Left lung (tissue), 10 donors: ENCODE data around the gene KIAA1755. TPM values are rescaled to one million over a fixed set of nuclear protein-coding genes. Genes with fewer than 3 reads are reported as not detected.

ENCODE experiments used
- ATAC-seq: fragments of 200-7000 bp; cut with Tn5 transposase; one replicate; pipeline ENCODE4 v1.9.1; 2020; ENCODE audit warnings: moderate library complexity
- DNase-seq, 4 donors: peaks; one replicate each; pipeline ENCODE4 v3.0.0-alpha.2; 2013 to 2020
- H3K27ac ChIP-seq, 2 donors: fragments of 200-600 bp; sonication (generic) in 1 of 2; one replicate each; pipeline versions ENCODE4 v1.5.0 to v1.8.0; 2020 to 2021
- H3K27me3 ChIP-seq, 2 donors: fragments of 200-600 bp; sonication (generic) in 1 of 2; one replicate each; pipeline versions ENCODE4 v1.5.0 to v1.8.0; 2020 to 2021
- H3K36me3 ChIP-seq, 2 donors: fragments of 200-600 bp; sonication (generic) in 1 of 2; one replicate each; pipeline versions ENCODE4 v1.5.0 to v1.8.0; 2020 to 2021
- H3K4me1 ChIP-seq, 2 donors: fragments of 200-600 bp; one replicate each; pipeline ENCODE4 v1.8.0; 2021
- H3K4me3 ChIP-seq, 2 donors: fragments of 200-600 bp; sonication (generic) in 1 of 2; one replicate each; pipeline versions ENCODE4 v1.5.0 to v1.8.0; 2020 to 2021; ENCODE audit warnings: mild to moderate bottlenecking in 1 of 2
- H3K9me3 ChIP-seq, 2 donors: fragments of 200-600 bp; sonication (generic) in 1 of 2; one replicate each; pipeline versions ENCODE4 v1.5.0 to v1.8.0; 2020 to 2021
- intact Hi-C, 2 donors: fragments of 100-400 bp; cut with DNase I; formaldehyde crosslinking; loops; one replicate each; pipeline versions ENCODE4 v1.11.2 to v1.14.2; 2022
- polyA plus RNA-seq, 6 donors: library from polyadenylated mRNA; unstranded; fragments of 120-200 nt; gene quantifications; one replicate each; pipeline ENCODE4 v1.2.1, GENCODE V29; 2013; ENCODE audit not compliant: insufficient read length in 6 of 6
- total RNA-seq, 2 donors: library from RNA; stranded (reverse); fragmentation: NEBNext Ultra II Directional; extraction: Animal tissue kit (Norgen Biotek cat#: 25700); gene quantifications; one replicate each; pipeline ENCODE4 v1.2.1, GENCODE V29; 2021
- TF ChIP-seq, protein P1 (sequence below), 2 donors: fragments of 200-600 bp; sonication (generic) in 1 of 2; IDR thresholded peaks; one replicate each; pipeline versions ENCODE4 v1.5.0 to v1.8.0; 2021; ENCODE audit warnings: antibody characterized with exemption in 2 of 2
- donor health status: DM: no; HTN: yes; CAD: no.
- donor health status: DM: no; HTN: no; CAD: no.

Gene KIAA1755
- total and polyA plus RNA-seq, 8 donors = 2.6 to 6.4 (median 3.1) TPM

DNA sequence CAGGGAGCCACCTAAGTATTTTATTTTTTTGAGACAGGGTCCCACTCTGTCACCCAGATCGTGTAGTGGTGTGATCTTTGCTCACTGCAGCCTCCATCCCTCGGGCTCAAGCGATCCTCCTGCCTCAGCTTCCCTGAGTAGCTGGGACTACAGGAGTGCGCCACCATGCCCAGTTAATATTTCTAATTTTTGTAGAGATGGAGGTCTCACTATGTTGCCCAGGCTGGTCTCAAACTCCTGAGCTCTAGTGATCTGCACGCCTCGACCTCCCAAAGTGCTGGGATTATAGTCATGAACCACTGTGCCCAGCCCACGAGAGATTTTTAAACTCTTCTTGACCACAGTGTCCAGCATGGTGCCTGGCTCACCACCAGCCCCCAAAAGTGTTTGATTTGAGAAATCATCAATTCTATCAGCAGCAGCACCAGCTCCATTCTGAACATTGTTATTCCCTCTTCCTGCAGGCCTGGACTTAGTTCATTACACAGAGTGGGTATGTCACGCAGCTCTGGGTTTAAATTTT is 93.1 kb downstream of the KIAA1755 start:
- Histone ChIP-seq H3K27ac (peak overlapping the region; percentile 65 to 93), H3K4me1 (peaks cover 15 to 57% of the 10 kb centered on the region in 2 donors), H3K36me3 (no peaks in the 10 kb centered on the region), H3K9me3 (no peaks in the 10 kb centered on the region), H3K4me3 (no peak overlapping the region), H3K27me3 (no peaks in the 10 kb centered on the region)
- intact Hi-C loops = loop anchor here in 1 of 2 donors (5.0 kb wide), 1 partner anchor 95 kb away; no protein-coding TSS in a partner anchor
- TF ChIP-seq, protein P1, sequence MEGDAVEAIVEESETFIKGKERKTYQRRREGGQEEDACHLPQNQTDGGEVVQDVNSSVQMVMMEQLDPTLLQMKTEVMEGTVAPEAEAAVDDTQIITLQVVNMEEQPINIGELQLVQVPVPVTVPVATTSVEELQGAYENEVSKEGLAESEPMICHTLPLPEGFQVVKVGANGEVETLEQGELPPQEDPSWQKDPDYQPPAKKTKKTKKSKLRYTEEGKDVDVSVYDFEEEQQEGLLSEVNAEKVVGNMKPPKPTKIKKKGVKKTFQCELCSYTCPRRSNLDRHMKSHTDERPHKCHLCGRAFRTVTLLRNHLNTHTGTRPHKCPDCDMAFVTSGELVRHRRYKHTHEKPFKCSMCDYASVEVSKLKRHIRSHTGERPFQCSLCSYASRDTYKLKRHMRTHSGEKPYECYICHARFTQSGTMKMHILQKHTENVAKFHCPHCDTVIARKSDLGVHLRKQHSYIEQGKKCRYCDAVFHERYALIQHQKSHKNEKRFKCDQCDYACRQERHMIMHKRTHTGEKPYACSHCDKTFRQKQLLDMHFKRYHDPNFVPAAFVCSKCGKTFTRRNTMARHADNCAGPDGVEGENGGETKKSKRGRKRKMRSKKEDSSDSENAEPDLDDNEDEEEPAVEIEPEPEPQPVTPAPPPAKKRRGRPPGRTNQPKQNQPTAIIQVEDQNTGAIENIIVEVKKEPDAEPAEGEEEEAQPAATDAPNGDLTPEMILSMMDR (IDR thresholded peaks at IDR 0.05) = no peak
- ATAC-seq = no peak
- no peak for DNase-seq

DNA sequence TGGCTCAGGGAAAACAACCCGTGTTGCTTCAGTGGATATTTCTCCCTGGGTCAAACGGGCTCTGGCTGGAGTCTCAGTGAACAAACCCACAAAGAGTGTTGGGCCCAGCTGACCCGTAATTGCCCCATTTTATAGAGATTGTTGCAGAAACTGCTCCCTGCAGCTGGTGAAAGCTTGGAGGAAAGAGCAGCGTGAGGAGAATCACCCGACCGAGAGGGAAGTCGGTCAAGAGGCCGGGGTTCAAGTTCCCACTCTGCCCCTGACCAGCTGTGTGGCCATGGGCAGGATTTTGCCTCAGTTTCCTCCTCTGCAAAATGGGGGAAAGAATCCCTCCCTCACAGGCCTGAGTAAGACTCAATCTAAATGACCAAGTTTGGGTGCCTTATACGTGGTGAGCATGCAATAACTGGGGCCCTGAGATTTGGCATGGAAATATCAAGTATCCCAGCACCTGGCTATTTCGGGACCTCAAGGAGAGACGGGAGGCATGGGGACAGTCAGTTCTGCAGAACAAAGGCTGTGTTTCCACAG is 93.8 kb downstream of the KIAA1755 start:
- TF ChIP-seq, protein P1 (IDR thresholded peaks at IDR 0.05) = no peak
- no peaks in the 10 kb centered on the region for H3K27me3 ChIP-seq
- no peak overlapping the region for H3K27ac ChIP-seq
- H3K36me3 ChIP-seq = no peaks in the 10 kb centered on the region
- DNase-seq = no peak
- no peak overlapping the region for H3K4me3 ChIP-seq
- H3K4me1 ChIP-seq = peaks cover 15 to 58% of the 10 kb centered on the region in 2 donors
- no peak for ATAC-seq
- no peaks in the 10 kb centered on the region for H3K9me3 ChIP-seq
- intact Hi-C loops = loop anchor here in 1 of 2 donors (5.0 kb wide), 1 partner anchor 94 kb away; no protein-coding TSS in a partner anchor

DNA sequence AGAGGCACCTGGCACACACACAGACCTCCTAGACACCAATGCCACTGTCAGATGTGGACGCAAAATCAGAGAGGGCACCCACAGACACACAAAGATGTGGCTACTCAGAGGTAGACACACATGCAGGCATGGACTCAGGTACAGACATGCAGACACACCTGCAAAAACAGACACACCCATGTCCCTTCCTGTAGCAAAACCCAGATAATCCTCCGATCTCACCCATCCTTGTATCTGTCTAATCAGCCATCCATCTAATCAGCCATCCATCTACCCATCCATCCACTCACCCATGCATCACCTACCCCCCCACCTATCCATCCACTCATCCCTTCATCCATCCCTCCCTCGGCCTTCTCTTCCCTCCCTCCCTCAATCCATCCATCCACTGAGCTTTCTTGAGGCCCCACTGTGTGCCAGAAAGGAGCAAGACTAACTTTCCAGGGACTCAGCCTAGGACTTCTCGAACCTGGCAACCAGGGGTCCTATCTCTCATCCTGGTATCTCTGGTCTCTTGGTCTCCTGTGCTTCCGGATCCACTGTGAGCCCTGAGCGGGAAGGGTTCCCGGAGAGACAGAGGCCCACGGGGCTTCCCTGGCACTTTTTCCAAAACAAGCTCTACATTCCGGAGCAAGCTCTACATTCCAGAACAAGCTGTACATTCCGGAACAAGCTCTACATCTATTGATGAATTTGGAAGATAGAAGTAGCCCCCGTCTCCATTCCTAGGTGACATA is 94.4 kb downstream of the KIAA1755 start:
- H3K9me3 ChIP-seq = no peaks in the 10 kb centered on the region
- no peak for DNase-seq
- H3K36me3 ChIP-seq = no peaks in the 10 kb centered on the region
- H3K4me1 ChIP-seq = peaks cover 15 to 59% of the 10 kb centered on the region in 2 donors
- H3K27ac ChIP-seq = no peak overlapping the region
- H3K4me3 ChIP-seq = no peak overlapping the region
- ATAC-seq = no peak
- no peaks in the 10 kb centered on the region for H3K27me3 ChIP-seq
- intact Hi-C loops = loop anchor here in 1 of 2 donors (5.0 kb wide), 1 partner anchor 94 kb away; no protein-coding TSS in a partner anchor
- TF ChIP-seq, protein P1 (IDR thresholded peaks at IDR 0.05) = no peak

DNA sequence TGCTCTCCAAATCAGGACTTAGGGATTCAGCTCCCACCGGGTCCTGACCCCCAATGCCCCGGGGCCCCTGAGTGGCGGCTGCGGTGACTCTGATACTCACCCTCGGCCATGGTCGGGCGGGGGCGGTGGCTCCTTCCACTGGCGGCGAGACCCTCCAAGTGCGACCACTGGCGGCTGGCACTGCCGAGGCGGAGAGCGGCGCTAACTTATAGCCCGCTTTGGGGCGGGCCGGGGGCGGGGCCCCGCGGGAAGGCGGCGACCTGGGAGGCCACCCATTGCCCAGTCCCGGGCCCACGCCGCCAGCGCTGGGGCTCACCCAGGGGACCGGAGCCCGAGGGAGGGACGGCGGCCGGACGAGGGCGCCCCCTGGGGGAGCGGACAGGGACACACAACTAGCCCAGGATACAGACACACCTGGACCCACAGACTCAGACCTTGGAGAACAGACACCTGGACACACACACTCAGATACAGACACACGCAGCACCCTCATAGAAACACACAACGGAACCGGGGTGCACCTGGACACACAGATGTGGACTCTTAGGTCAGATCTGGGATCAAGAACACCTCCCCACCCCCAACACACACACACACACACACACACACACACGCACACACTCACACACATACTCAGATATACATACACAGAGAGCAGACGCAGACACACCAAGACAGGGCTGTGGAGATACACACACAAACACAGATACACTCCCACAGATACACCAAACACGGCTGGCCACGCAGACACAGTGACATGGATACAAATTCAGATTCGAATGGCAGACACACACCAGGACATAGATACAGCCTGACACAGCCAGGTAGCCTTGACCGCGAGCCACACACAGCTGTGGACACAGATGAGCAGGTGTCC is 95.2 kb downstream of the KIAA1755 start, which contains the start of gene TGM2:
TSS of gene TGM2 (minus strand) at position 182 of the 877 bp plus-strand sequence. CDS start at position 110, 72 bp downstream.
- peak within 1 kb of the TSS; percentile 43 to 55 for H3K4me3 ChIP-seq
- H3K9me3 ChIP-seq = no peaks in the 10 kb centered on the region
- H3K36me3 ChIP-seq = peaks cover 0 to 8% of the 10 kb centered on the region in 2 donors
- peaks cover 15 to 65% of the 10 kb centered on the region in 2 donors for H3K4me1 ChIP-seq
- no peaks in the 10 kb centered on the region for H3K27me3 ChIP-seq
- peak; percentile 68 to 96 (median 85) for DNase-seq
- peak within 1 kb of the TSS; percentile 33 to 46 for H3K27ac ChIP-seq
- ATAC-seq = peak; percentile 93
- TF ChIP-seq, protein P1 (IDR thresholded peaks at IDR 0.05) = peak; percentile 85 to 87
- intact Hi-C loops = loop anchor here in 1 of 2 donors (5.0 kb wide), 1 partner anchor 93 kb away; no protein-coding TSS in a partner anchor
